HL-60 (cell line): ENCODE results near the gene CHURC1.

Experiments used
- GABPA ChIP-seq: IDR thresholded peaks from 2 replicates; pipeline ENCODE4 v1.6.1; 2012; ENCODE audit warnings: low read depth
- POLR2AphosphoS5 ChIP-seq: IDR thresholded peaks from 2 replicates; pipeline ENCODE4 v1.6.1; 2012; ENCODE audit warnings: low read depth
- SPI1 ChIP-seq: IDR thresholded peaks from 2 replicates; pipeline ENCODE4 v1.6.1; 2012; ENCODE audit warnings: low read depth, mild to moderate bottlenecking, borderline replicate concordance
- TF ChIP-seq, protein P1 (sequence below): IDR thresholded peaks from one replicate; pipeline ENCODE4 v1.5.1; 2011; ENCODE audit warnings: low read length, control low read depth, inconsistent platforms; ENCODE audit not compliant: insufficient read depth
- TF ChIP-seq, protein P2 (sequence below): IDR thresholded peaks from 2 replicates; pipeline ENCODE4 v1.6.1; 2012; ENCODE audit warnings: low read depth; ENCODE audit not compliant: insufficient replicate concordance

DNA sequence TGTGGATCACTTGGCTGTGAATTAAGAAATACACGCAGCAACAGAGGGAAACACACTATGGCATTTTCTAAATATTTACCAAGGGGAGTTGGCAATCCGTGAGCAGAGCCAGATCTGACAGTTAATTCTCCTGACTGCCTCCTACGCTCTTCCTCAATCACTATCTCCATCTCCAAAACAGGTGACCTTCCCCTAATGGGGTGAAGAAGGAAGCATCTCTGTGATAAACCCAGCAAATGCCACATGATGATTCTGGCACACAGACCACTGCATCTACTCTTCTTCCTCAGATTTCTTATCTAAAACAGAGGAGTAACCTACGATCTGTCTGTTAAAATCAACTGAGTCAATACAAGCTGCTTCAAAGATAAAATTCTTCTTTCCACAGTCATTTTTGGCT, 38.9 kb upstream of the CHURC1 start:
- TF ChIP-seq, protein P1, sequence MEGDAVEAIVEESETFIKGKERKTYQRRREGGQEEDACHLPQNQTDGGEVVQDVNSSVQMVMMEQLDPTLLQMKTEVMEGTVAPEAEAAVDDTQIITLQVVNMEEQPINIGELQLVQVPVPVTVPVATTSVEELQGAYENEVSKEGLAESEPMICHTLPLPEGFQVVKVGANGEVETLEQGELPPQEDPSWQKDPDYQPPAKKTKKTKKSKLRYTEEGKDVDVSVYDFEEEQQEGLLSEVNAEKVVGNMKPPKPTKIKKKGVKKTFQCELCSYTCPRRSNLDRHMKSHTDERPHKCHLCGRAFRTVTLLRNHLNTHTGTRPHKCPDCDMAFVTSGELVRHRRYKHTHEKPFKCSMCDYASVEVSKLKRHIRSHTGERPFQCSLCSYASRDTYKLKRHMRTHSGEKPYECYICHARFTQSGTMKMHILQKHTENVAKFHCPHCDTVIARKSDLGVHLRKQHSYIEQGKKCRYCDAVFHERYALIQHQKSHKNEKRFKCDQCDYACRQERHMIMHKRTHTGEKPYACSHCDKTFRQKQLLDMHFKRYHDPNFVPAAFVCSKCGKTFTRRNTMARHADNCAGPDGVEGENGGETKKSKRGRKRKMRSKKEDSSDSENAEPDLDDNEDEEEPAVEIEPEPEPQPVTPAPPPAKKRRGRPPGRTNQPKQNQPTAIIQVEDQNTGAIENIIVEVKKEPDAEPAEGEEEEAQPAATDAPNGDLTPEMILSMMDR: no peak
- TF ChIP-seq POLR2AphosphoS5 (no peak), GABPA (no peak), SPI1 (no peak)
- TF ChIP-seq, protein P2, sequence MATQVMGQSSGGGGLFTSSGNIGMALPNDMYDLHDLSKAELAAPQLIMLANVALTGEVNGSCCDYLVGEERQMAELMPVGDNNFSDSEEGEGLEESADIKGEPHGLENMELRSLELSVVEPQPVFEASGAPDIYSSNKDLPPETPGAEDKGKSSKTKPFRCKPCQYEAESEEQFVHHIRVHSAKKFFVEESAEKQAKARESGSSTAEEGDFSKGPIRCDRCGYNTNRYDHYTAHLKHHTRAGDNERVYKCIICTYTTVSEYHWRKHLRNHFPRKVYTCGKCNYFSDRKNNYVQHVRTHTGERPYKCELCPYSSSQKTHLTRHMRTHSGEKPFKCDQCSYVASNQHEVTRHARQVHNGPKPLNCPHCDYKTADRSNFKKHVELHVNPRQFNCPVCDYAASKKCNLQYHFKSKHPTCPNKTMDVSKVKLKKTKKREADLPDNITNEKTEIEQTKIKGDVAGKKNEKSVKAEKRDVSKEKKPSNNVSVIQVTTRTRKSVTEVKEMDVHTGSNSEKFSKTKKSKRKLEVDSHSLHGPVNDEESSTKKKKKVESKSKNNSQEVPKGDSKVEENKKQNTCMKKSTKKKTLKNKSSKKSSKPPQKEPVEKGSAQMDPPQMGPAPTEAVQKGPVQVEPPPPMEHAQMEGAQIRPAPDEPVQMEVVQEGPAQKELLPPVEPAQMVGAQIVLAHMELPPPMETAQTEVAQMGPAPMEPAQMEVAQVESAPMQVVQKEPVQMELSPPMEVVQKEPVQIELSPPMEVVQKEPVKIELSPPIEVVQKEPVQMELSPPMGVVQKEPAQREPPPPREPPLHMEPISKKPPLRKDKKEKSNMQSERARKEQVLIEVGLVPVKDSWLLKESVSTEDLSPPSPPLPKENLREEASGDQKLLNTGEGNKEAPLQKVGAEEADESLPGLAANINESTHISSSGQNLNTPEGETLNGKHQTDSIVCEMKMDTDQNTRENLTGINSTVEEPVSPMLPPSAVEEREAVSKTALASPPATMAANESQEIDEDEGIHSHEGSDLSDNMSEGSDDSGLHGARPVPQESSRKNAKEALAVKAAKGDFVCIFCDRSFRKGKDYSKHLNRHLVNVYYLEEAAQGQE: no peak
